CD4-positive, alpha-beta T cell treated with Interleukin-21 for 1 hour (primary cell): ENCODE results near the gene BLOC1S2.
A peak's percentile ranks its signal among the peaks of the same experiment; 100 is the strongest.
"Not testable (repeated sequence)": the region's sequence is repeated elsewhere in the genome, so short reads cannot be mapped to it uniquely, and the experiment has no call there.

Experiments
- DNase-seq: peaks from one replicate; pipeline ENCODE4 v3.0.0-alpha.2; 2020

The BLOC1S2 gene

GRCh38 chr10:100289641-100290040 lies 3.2 kb upstream of the BLOC1S2 start:
- DNase-seq, result no peak

DNA sequence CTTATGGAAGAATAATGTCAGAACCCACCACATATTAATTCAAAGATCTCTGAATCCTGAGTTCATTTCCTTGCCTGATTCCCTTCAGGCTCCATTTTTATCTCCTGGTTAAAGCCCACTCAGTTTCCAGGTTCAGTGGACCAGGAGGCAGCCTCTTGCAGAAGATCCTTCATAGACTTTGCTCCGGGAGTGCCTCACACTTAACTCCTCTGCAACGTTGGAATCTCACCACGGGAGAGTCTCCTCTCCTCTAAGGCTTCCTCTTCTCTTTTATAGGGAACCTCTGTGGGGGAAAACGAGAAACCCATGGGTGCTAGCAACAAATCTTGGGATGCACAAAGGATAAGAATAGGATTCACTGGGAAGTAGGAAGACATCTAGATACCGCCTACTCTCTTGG lies 1.7 kb upstream of the BLOC1S2 start:
- DNase-seq, result no peak

DNA sequence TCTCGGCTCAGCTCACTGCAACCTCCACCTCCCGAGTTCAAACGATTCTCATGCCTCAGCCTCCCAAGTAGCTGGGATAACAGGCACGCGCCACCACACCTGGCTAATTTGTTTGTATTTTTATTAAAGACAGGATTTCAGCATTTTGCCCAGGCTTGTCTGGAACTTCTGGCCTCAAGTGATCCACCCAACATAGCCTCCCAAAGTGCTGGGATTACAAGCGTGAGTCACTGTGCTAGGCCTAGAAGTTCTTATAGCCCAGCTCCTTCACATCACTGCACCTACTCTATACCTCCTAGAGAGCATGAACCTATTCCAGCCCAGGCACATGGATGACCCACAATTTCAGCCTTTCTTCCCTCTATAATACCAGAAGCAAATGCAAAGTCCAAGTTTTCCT lies 1.3 kb upstream of the BLOC1S2 start:
- no peak for DNase-seq

DNA sequence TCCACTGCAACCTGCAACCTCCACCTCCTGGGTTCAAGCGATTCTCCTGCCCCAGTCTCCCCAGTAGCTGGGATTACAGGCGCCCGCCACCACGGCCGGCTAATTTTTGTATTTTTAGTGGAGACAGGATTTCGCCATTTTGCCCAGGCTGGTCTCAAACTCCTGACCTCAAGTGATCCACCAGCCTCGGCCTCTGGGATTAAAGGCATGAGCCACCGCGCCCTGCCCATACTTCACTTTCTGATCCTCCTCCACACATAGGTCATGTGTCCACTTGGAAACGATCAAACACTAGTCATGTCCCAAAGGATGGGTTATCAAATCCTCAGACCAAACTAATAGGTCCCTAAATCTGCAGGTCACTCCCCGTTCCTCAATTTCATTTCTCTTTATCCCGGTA lies 1.2 kb downstream of the BLOC1S2 start:
- not testable (repeated sequence) for DNase-seq

DNA sequence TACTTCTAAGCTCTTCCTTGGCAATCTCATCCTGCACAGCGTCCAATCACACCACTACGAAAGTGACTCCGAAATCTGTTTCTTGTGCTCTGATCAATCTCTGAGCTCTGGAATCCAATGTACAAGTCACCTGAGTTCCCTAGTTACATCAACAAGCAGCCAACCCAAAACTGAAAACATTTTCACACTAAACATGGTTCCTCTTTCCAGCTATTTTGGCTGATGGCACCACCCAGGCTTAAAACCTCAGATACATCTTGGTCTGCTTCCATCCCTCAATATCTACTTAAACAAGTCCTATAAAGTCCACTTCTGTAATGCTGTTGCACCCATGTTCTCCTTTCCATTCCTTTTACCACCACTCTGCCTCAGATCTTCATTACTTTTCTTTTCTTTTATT lies 3.6 kb downstream of the BLOC1S2 start:
- no peak for DNase-seq

- not testable (repeated sequence) for DNase-seq
These were observed 9.5 kb downstream of the BLOC1S2 start for GRCh38 chr10:100276971-100277370.

DNA sequence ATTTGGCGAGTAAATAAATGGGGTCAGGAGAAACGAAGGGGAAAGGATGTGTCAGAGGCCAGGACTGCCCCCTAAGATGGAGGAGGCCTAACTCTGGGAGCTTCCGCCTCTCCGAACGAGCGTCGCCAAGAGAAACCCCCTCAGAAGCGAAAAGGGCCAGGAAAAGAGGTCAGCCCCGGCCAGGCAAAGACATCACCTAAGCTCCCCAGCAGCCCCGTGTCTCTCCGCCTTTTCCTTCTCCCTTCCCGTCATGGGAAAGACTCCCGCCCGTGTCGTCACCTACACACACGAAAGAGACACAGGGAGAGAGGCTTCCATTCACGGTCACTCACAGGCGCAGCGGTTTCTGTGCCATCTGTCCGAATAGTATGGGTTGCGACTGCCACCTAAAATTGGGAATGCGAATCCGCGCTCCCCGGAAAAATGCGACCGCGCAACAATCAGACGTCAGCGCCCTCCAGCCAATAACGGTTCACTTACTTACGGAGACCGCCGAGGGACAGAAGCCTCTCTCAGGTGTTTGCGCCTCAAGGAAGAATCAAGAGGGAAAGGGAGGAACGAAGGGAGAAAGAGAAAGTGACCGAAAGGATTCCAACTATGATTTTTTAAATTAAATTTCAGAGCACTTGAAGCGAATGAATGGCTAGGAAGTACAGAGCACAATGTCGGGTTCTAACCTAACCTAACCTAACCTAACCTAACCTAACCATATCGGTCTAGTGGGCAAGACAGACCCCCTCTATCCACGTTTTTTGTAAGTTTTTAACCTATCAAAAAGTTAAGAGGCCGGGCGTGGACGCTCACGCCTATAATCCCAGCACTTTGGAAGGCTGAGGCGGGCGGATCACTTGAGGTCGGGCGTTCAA lies 19.0 kb downstream of the BLOC1S2 start, which contains the start of gene CWF19L1:
Gene CWF19L1, minus strand, starts transcription at position 400 of the 866 bp plus-strand sequence. Its CDS starts 45 bp downstream, at position 355.
- peak; percentile 83 for DNase-seq

DNA sequence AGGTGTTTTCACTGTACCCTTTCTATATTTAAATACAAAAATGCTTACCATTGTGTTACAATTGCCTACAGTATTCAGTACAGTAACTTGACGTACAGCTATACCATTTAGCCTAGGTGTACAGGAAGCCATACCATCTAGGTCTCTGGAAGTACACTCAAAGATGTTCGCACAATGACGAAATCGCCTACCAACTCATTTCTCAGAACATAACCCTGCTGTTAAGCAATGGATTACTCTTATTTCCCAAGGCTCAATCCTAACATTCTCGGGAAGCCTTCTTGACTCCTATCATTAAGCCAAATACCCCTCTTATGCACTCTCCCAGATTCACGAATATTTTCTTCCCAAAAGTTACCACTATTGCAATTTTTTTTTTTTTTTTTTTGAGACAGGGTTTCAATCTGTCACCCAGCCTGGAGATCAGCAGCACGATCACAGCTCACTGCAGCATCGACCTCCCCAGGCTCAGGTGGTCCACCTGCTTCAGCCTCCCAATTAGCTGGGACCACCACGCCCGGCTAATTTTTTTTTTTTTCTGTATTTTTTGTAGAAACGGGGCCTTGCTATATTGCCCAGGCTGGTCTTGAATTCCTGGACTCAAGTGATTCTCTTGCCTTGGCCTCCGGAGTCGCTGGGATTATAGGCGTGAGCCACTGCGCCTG lies 20.5 kb downstream of the BLOC1S2 start:
- no peak for DNase-seq

DNA sequence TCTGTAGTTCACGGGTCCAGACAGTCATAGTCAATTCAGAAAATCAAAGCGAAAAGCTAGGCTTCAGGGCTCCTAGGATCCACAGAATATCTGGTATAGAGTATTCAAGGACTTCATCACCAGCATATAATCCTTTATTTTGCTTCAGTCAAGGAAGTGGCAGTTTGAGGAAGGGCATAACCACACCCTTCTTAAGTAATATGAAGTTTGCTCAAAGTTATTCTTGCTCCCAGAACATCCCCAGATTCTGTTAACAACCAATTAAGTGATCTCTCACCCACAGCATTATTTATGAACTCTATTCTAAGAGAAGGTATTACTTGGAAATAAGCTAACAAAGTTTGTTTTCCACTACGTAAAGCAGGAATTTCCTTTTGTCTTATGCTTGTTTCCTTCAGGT lies 32.3 kb downstream of the BLOC1S2 start:
- DNase-seq, result no peak

DNA sequence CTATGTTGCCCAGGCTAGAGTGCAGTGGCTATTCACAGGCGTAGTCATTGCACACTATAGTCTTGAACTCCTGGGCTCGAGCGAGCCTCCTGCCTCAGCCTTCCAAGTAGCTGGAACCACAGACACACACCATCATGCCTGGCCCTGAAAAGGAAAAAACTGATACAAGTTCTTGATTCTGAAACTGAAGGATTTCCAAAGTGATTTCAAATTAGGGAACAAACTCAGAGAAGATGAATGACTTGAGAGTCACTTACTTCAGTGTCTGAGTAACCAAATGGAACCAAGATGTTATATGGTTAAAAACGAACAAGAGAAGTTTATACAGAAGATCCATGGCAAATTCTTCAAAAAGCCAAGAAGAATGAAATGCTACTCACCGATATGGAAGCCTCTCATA lies 33.4 kb downstream of the BLOC1S2 start:
- DNase-seq, result no peak

DNA sequence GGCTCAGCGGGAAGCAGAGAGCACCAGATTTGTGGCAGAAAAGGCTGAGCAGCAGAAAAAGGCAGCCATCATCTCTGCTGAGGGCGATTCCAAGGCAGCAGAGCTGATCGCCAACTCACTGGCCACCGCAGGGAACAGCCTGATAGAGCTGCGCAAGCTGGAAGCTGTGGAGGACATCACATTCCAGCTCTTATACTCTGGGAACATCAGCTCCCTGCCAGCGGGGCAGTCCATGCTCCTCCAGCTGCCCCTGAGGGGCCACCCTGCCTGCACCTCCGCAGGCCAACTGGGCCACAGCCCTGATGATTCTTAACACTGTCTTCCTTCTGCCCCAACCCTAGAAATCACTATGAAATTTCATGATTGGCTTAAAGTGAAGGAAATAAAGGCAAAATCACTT lies 37.7 kb downstream of the BLOC1S2 start:
- no peak for DNase-seq

DNA sequence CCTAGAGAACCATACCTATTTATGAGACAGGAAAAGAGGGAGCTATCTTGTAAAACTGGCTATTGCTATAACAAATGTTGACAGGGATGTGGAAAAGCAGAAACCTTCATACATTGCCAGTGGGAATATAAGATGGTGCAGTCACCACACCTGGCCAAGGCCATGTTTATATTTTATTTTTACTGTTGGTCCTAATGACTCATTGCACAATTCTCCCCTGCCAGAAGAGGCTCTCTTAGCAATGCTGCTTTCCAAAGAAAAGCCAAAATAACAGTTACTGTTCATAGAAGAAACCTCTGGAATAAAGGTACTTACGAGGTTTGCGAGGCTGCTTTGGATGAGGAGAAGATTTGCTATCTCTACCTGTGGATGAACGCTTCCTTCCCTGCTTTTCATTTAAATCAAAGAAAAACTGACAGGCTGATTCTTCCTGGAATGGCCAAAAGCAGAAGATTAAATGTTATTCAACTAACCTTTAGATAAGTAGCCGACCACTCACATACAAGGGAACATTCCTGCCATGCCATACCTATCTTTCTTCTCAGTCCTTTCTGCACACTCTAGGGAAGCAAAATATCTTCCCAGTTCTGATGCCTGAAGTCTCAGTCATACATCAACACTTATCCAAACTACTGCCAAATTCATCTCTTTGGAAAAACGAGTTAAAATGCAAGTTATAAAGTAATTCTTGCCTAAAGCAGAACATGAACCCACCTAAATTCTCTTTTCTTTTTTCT lies 40.8 kb downstream of the BLOC1S2 start:
- DNase-seq, result no peak

DNA sequence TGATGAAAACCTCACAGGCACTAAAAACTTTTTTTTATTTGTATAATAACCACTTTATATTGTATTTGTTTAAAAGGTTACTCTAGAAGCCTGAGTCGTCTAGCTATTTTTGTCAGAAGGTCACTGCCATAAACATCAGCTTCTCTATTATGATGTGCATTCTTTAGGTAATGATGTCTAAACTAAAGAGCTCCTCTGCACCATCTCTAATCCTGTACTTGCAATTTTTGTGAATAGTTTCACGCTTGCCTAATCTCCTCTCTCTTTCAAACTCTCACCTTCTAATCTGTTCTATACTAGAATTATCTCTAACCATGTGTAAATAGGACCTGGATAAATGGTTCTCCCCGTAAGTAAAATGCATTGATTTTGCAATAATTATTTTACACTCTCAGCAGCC lies 46.6 kb downstream of the BLOC1S2 start:
- no peak for DNase-seq

GRCh38 chr10:100238429-100238828 lies 48.1 kb downstream of the BLOC1S2 start:
- no peak for DNase-seq

- no peak for DNase-seq
These were observed 54.4 kb downstream of the BLOC1S2 start for GRCh38 chr10:100232101-100232500.

DNA sequence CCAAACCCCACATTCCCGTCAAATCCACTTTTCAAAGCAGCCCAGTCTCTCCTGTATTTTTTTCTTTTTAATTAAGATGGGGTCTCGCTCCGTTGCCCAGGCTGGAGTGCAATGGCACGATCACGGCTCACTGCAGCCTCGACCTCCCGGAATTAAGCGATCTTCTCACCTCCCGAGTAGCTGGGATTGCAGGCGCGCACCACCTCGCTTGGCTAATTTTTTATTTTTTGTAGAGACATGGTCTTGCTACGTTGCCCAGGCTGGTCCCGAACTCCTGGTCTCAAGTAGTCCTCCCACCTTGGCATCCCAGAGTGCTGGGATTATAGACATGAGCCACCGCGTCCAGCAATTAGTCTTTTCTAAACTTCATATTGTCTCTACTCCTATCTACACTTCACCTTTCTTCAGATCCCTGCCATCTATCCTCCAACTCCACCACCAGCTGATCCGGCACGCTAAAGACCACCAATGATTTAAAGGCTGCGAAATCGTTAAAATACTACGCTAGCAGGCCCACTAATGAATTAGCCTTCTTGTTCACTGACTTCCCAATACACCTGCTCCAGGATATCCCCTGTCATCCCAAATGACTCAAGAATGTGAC lies 56.6 kb downstream of the BLOC1S2 start:
- no peak for DNase-seq

DNA sequence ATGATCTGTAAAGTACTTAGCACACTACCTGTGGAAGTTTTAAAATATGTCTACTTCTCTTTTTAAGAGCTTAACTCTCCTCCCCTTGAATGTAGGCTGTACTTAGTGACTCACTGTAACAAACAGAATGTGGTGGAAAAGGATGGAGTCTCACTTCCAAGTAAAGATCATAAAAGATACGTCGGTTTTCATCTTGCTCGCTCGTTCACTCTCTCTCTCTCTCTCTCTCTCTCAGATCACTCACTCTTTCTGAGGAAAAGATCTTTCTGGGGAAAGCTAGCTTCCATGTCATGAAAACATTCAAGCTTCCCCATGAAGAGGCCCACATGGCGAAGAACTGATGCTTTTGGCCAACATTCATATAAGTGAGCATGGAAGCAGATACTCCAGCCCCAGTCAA lies 62.6 kb downstream of the BLOC1S2 start:
- DNase-seq, result no peak
